ENCODE results near the gene TUBGCP5.

Gene TUBGCP5

GRCh38 chr15:22956257-22956977 is 83.0 kb downstream of the TUBGCP5 start:
- DNase-seq, result no peak
- H3K4me1 ChIP-seq (ENCODE audit: control insufficient read depth, insufficient read depth, low read length, poor library complexity, severe bottlenecking), result no peaks in the 10 kb centered on the region
- H3K9me3 ChIP-seq (ENCODE audit: control insufficient read depth, low read length), result no peaks in the 10 kb centered on the region
- H3K27me3 ChIP-seq (replicated peaks; ENCODE audit: control insufficient read depth, insufficient read depth, low read length, poor library complexity, severe bottlenecking), result no peaks in the 10 kb centered on the region
- H3K4me3 ChIP-seq (ENCODE audit: insufficient read depth, low read depth, low read length, poor library complexity, severe bottlenecking), result no peak overlapping the region
- no peak overlapping the region for H3K27ac ChIP-seq (ENCODE audit: insufficient read depth, low read length, poor library complexity, severe bottlenecking)
- no peaks in the 10 kb centered on the region for H3K36me3 ChIP-seq (ENCODE audit: control insufficient read depth, insufficient read depth, low read length)

DNA sequence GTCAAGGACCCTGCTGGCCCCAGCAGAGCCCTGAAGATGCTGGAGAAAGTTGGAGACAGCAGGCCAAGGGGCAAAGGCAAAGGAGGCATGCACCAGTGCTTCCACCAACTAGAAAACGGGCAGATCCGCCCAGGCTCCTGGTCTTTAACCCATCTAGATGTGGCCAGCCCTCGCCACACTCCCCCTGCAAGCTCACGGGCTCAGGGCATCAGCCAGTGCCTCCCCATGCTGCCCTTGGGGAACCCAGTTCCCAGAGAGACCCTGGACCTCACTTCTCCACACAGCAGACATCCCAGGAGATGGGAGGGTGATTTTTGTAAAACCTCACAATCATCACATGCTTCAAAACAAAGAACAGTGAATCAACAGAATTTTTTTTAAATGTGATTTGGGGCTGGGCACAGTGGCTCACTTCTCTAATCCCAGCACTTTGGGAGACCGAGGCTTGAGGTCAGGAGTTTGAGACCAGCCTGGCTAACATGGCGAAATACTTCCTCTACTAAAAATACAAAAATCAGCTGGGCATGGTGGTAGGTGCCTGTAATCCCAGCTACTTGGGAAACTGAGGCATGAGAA is 83.7 kb downstream of the TUBGCP5 start:
- Histone ChIP-seq H3K27me3 (replicated peaks; ENCODE audit: control insufficient read depth, insufficient read depth, low read length, poor library complexity, severe bottlenecking) (no peaks in the 10 kb centered on the region), H3K27ac (ENCODE audit: insufficient read depth, low read length, poor library complexity, severe bottlenecking) (no peak overlapping the region), H3K36me3 (ENCODE audit: control insufficient read depth, insufficient read depth, low read length) (no peaks in the 10 kb centered on the region), H3K4me3 (ENCODE audit: insufficient read depth, low read depth, low read length, poor library complexity, severe bottlenecking) (no peak overlapping the region), H3K9me3 (ENCODE audit: control insufficient read depth, low read length) (no peaks in the 10 kb centered on the region), H3K4me1 (ENCODE audit: control insufficient read depth, insufficient read depth, low read length, poor library complexity, severe bottlenecking) (no peaks in the 10 kb centered on the region)
- no peak for DNase-seq

GRCh38 chr15:22954798-22955543 is 84.4 kb downstream of the TUBGCP5 start:
- Histone ChIP-seq H3K9me3 (ENCODE audit: control insufficient read depth, low read length) (no peaks in the 10 kb centered on the region), H3K4me1 (ENCODE audit: control insufficient read depth, insufficient read depth, low read length, poor library complexity, severe bottlenecking) (no peaks in the 10 kb centered on the region), H3K4me3 (ENCODE audit: insufficient read depth, low read depth, low read length, poor library complexity, severe bottlenecking) (no peak overlapping the region), H3K27ac (ENCODE audit: insufficient read depth, low read length, poor library complexity, severe bottlenecking) (no peak overlapping the region), H3K27me3 (replicated peaks; ENCODE audit: control insufficient read depth, insufficient read depth, low read length, poor library complexity, severe bottlenecking) (no peaks in the 10 kb centered on the region), H3K36me3 (ENCODE audit: control insufficient read depth, insufficient read depth, low read length) (no peaks in the 10 kb centered on the region)
- DNase-seq, result no peak

GRCh38 chr15:22954326-22954725 is 85.0 kb downstream of the TUBGCP5 start:
- H3K27ac ChIP-seq (ENCODE audit: insufficient read depth, low read length, poor library complexity, severe bottlenecking), result no peak overlapping the region
- no peaks in the 10 kb centered on the region for H3K4me1 ChIP-seq (ENCODE audit: control insufficient read depth, insufficient read depth, low read length, poor library complexity, severe bottlenecking)

DNA sequence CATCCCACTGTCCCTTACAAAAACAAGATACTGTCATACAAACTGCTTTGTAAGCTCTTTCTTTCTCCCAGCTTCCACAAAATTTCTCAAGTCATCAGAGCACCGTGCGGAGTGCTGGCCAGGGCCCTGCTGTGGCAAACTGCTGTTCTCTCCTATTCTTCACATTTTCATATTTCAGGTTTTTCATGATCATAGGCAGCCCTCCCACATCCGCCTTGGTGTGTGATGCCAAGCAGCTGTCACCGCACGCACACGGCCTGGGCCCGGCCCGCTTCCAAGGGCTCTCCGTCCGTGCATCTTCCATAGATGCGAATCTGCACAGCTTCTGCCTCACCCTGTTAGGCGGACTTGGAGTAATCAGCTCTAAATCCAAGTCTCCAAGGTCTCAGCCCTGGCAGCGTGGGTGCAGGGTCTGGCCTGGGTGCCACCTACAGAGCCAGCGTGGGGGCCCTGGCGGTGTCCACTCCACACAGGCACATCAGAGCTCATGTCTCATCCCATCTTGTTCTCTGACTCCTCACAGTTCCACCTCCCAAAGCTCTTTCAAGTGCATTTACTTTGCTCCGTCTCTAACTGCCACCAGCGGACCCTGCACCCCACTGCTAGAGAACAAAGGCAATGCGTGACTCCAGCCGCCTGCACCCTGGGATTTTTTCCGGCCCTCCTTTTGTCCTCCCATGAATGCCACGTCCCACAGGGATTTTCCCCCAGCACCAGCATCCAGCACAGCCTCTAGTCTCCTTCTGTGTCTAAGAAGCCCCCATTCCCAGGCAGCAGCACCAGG is 86.4 kb downstream of the TUBGCP5 start:
- H3K9me3 ChIP-seq (ENCODE audit: control insufficient read depth, low read length), result no peaks in the 10 kb centered on the region
- no peak overlapping the region for H3K27ac ChIP-seq (ENCODE audit: insufficient read depth, low read length, poor library complexity, severe bottlenecking)
- no peak overlapping the region for H3K4me3 ChIP-seq (ENCODE audit: insufficient read depth, low read depth, low read length, poor library complexity, severe bottlenecking)
- no peaks in the 10 kb centered on the region for H3K36me3 ChIP-seq (ENCODE audit: control insufficient read depth, insufficient read depth, low read length)
- no peaks in the 10 kb centered on the region for H3K4me1 ChIP-seq (ENCODE audit: control insufficient read depth, insufficient read depth, low read length, poor library complexity, severe bottlenecking)
- no peaks in the 10 kb centered on the region for H3K27me3 ChIP-seq (replicated peaks; ENCODE audit: control insufficient read depth, insufficient read depth, low read length, poor library complexity, severe bottlenecking)
- no peak for DNase-seq

More at GRCh38 chr15:22954326-22954725, 85.0 kb downstream of the TUBGCP5 start:
- Histone ChIP-seq H3K36me3 (ENCODE audit: control insufficient read depth, insufficient read depth, low read length) (no peaks in the 10 kb centered on the region), H3K4me3 (ENCODE audit: insufficient read depth, low read depth, low read length, poor library complexity, severe bottlenecking) (no peak overlapping the region), H3K9me3 (ENCODE audit: control insufficient read depth, low read length) (no peaks in the 10 kb centered on the region), H3K27me3 (replicated peaks; ENCODE audit: control insufficient read depth, insufficient read depth, low read length, poor library complexity, severe bottlenecking) (no peaks in the 10 kb centered on the region)
- no peak for DNase-seq

GRCh38 chr15:22951381-22952280 is 87.7 kb downstream of the TUBGCP5 start:
- H3K4me1 ChIP-seq (ENCODE audit: control insufficient read depth, insufficient read depth, low read length, poor library complexity, severe bottlenecking), result no peaks in the 10 kb centered on the region
- no peak for DNase-seq
- H3K9me3 ChIP-seq (ENCODE audit: control insufficient read depth, low read length), result no peaks in the 10 kb centered on the region
- H3K27ac ChIP-seq (ENCODE audit: insufficient read depth, low read length, poor library complexity, severe bottlenecking), result no peak overlapping the region
- no peak overlapping the region for H3K4me3 ChIP-seq (ENCODE audit: insufficient read depth, low read depth, low read length, poor library complexity, severe bottlenecking)
- H3K36me3 ChIP-seq (ENCODE audit: control insufficient read depth, insufficient read depth, low read length), result no peaks in the 10 kb centered on the region
- H3K27me3 ChIP-seq (replicated peaks; ENCODE audit: control insufficient read depth, insufficient read depth, low read length, poor library complexity, severe bottlenecking), result no peaks in the 10 kb centered on the region

GRCh38 chr15:22951031-22951380 is 88.4 kb downstream of the TUBGCP5 start:
- H3K4me3 ChIP-seq (ENCODE audit: insufficient read depth, low read depth, low read length, poor library complexity, severe bottlenecking), result no peak overlapping the region

DNA sequence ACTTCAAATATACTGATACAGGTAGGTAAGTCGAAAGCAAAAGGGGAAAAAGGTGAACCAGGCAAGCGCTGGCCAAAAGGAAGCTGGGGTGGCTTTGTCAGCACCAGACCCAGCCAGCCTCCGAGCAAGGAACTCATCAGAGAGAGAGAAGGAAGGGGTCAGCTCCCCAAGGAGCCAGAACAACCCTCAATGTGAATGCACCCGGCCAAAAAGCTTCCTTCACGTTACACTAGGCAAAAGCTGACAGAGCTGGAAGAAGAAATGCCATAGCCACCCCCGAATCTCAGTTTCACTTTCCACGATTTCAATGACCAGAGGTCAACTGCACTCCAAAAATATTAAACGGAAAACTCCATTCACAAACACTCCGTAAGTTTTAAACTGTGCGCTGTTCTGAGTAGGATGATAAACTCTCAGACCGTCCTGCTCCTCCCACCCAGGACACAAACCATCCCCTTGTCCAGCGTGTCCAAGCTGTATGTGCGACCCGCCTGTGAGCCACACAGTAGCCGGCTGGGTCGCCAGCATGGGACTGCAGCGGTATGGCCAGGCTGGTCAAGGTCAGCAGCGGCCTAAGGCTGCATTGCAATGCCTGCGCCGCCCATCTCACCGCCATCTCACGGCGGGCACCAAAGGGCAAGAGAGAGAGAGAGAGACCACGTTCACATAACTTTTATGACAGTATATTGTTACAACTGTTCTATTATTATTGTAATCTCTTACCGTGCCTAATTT is 88.9 kb downstream of the TUBGCP5 start:
- Histone ChIP-seq H3K4me3 (ENCODE audit: insufficient read depth, low read depth, low read length, poor library complexity, severe bottlenecking) (no peak overlapping the region), H3K27ac (ENCODE audit: insufficient read depth, low read length, poor library complexity, severe bottlenecking) (no peak overlapping the region), H3K27me3 (replicated peaks; ENCODE audit: control insufficient read depth, insufficient read depth, low read length, poor library complexity, severe bottlenecking) (no peaks in the 10 kb centered on the region), H3K4me1 (ENCODE audit: control insufficient read depth, insufficient read depth, low read length, poor library complexity, severe bottlenecking) (no peaks in the 10 kb centered on the region), H3K9me3 (ENCODE audit: control insufficient read depth, low read length) (no peaks in the 10 kb centered on the region), H3K36me3 (ENCODE audit: control insufficient read depth, insufficient read depth, low read length) (no peaks in the 10 kb centered on the region)
- no peak for DNase-seq

More at GRCh38 chr15:22951031-22951380, 88.4 kb downstream of the TUBGCP5 start:
- no peaks in the 10 kb centered on the region for H3K4me1 ChIP-seq (ENCODE audit: control insufficient read depth, insufficient read depth, low read length, poor library complexity, severe bottlenecking)
- H3K27me3 ChIP-seq (replicated peaks; ENCODE audit: control insufficient read depth, insufficient read depth, low read length, poor library complexity, severe bottlenecking), result no peaks in the 10 kb centered on the region
- H3K36me3 ChIP-seq (ENCODE audit: control insufficient read depth, insufficient read depth, low read length), result no peaks in the 10 kb centered on the region
- H3K27ac ChIP-seq (ENCODE audit: insufficient read depth, low read length, poor library complexity, severe bottlenecking), result no peak overlapping the region
- H3K9me3 ChIP-seq (ENCODE audit: control insufficient read depth, low read length), result no peaks in the 10 kb centered on the region
- no peak for DNase-seq

Measured in effector memory CD4-positive, alpha-beta T cell (primary cell).